ENCODE data around the gene ADGRG6.

ADGRG6 gene

DNA sequence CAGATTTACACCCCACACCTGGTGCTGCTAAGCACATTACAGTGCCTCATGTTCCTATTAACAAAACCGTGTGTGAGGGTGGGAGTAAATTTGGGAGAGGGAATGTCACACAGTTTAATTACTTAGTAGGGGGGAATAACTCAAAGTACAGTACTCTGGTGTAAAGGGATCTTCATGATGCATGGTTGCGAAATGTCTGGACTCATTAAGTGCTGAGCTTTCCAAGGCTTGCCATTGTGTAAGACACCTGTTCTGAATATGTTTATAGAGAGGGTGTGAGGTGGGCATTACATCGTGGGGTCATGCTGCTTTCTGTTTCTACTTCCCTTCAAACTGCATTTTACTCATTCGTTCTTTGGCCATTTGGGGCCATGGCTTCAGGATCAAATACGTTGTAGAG is 181.2 kb downstream of the ADGRG6 start:
- no peak overlapping the region for H3K4me3 ChIP-seq (ENCODE audit: control insufficient read depth in 1 of 7, extremely low read depth in 1 of 7, insufficient read depth in 4 of 7, low read depth in 2 of 7, low read length in 6 of 7)
- no peaks in the 10 kb centered on the region for H3K4me1 ChIP-seq (ENCODE audit: control extremely low read depth in 1 of 4, control insufficient read depth in 4 of 4, insufficient read depth in 4 of 4, low read length in 3 of 4)
- ChIA-PET CTCF (interaction anchor here (0.9 to 1.1 kb wide), 3 partner anchors 22 to 35 kb away, joined by 3 read pairs; no protein-coding TSS in a partner anchor), POLR2A (no interaction called here)
- WGBS (ENCODE audit: insufficient coverage): 100% methylated on average over 1 of the region's 5 CpGs
- H3K36me3 ChIP-seq (ENCODE audit: control insufficient read depth in 4 of 4, insufficient read depth in 4 of 4, low read length in 3 of 4): no peaks in the 10 kb centered on the region
- H3K9me3 ChIP-seq (ENCODE audit: control extremely low read depth in 1 of 5, control insufficient read depth in 4 of 5, insufficient read depth in 2 of 5, low read depth in 1 of 5, low read length in 4 of 5): no peaks in the 10 kb centered on the region
- no peaks in the 10 kb centered on the region for H3K27me3 ChIP-seq (replicated peaks in 2 of 5; ENCODE audit: control insufficient read depth in 4 of 5, insufficient read depth in 5 of 5, low read length in 4 of 5)
- DNase-seq: no peak
- H3K27ac ChIP-seq (ENCODE audit: insufficient read depth in 1 of 2, low read depth in 1 of 2, low read length in 2 of 2, poor library complexity in 1 of 2, severe bottlenecking in 2 of 2): no peak overlapping the region

DNA sequence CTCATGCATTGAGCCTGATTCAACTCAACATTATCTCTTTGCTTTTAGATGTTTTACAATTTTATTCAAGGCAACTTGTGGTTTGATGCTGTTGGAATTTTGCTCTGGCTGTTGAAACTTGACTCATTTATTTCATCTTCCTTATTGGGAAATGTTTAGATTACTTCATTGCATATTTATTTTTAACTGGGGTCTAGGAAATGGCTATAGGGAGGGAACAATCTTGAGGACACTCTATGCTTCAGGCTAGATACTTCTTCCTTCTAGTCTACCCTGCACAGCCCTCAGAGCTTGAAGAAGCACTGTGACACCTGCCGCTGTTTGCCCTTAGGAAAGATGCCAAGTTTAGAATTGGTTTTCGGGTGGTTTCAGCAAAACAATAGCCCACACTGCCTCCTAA is 183.4 kb downstream of the ADGRG6 start:
- H3K27ac ChIP-seq (ENCODE audit: insufficient read depth in 1 of 2, low read depth in 1 of 2, low read length in 2 of 2, poor library complexity in 1 of 2, severe bottlenecking in 2 of 2): no peak overlapping the region
- H3K4me1 ChIP-seq (ENCODE audit: control extremely low read depth in 1 of 4, control insufficient read depth in 4 of 4, insufficient read depth in 4 of 4, low read length in 3 of 4): no peaks in the 10 kb centered on the region
- ChIA-PET CTCF (no interaction called here), POLR2A (no interaction called here)
- H3K9me3 ChIP-seq (ENCODE audit: control extremely low read depth in 1 of 5, control insufficient read depth in 4 of 5, insufficient read depth in 2 of 5, low read depth in 1 of 5, low read length in 4 of 5): no peaks in the 10 kb centered on the region
- DNase-seq: no peak
- 87% methylated on average over 2 of the region's 2 CpGs for WGBS (ENCODE audit: insufficient coverage)
- H3K27me3 ChIP-seq (replicated peaks in 2 of 5; ENCODE audit: control insufficient read depth in 4 of 5, insufficient read depth in 5 of 5, low read length in 4 of 5): no peaks in the 10 kb centered on the region
- no peaks in the 10 kb centered on the region for H3K36me3 ChIP-seq (ENCODE audit: control insufficient read depth in 4 of 4, insufficient read depth in 4 of 4, low read length in 3 of 4)
- H3K4me3 ChIP-seq (ENCODE audit: control insufficient read depth in 1 of 7, extremely low read depth in 1 of 7, insufficient read depth in 4 of 7, low read depth in 2 of 7, low read length in 6 of 7): no peak overlapping the region

- H3K36me3 ChIP-seq (ENCODE audit: control insufficient read depth in 4 of 4, insufficient read depth in 4 of 4, low read length in 3 of 4): no peaks in the 10 kb centered on the region
- no peak for DNase-seq
- no peak overlapping the region for H3K27ac ChIP-seq (ENCODE audit: insufficient read depth in 1 of 2, low read depth in 1 of 2, low read length in 2 of 2, poor library complexity in 1 of 2, severe bottlenecking in 2 of 2)
- ChIA-PET POLR2A (no interaction called here), CTCF (interaction anchor here (1.4 kb wide), 1 partner anchor 14 kb away, joined by 4 read pairs; no protein-coding TSS in a partner anchor)
- H3K4me3 ChIP-seq (ENCODE audit: control insufficient read depth in 1 of 7, extremely low read depth in 1 of 7, insufficient read depth in 4 of 7, low read depth in 2 of 7, low read length in 6 of 7): no peak overlapping the region
- H3K27me3 ChIP-seq (replicated peaks in 2 of 5; ENCODE audit: control insufficient read depth in 4 of 5, insufficient read depth in 5 of 5, low read length in 4 of 5): no peaks in the 10 kb centered on the region
- no peaks in the 10 kb centered on the region for H3K9me3 ChIP-seq (ENCODE audit: control extremely low read depth in 1 of 5, control insufficient read depth in 4 of 5, insufficient read depth in 2 of 5, low read depth in 1 of 5, low read length in 4 of 5)
- H3K4me1 ChIP-seq (ENCODE audit: control extremely low read depth in 1 of 4, control insufficient read depth in 4 of 4, insufficient read depth in 4 of 4, low read length in 3 of 4): no peaks in the 10 kb centered on the region
- WGBS (ENCODE audit: insufficient coverage): no CpG with 5 or more reads among the region's 1 CpG
Observed at GRCh38 chr6:142489722-142490610, 188.2 kb downstream of the ADGRG6 start.

Measured in common myeloid progenitor, CD34-positive (primary cell).